ENCODE measurements around the gene C1orf52.
A peak's percentile ranks its signal among the peaks of the same experiment; 100 is the strongest.

Gene C1orf52

DNA sequence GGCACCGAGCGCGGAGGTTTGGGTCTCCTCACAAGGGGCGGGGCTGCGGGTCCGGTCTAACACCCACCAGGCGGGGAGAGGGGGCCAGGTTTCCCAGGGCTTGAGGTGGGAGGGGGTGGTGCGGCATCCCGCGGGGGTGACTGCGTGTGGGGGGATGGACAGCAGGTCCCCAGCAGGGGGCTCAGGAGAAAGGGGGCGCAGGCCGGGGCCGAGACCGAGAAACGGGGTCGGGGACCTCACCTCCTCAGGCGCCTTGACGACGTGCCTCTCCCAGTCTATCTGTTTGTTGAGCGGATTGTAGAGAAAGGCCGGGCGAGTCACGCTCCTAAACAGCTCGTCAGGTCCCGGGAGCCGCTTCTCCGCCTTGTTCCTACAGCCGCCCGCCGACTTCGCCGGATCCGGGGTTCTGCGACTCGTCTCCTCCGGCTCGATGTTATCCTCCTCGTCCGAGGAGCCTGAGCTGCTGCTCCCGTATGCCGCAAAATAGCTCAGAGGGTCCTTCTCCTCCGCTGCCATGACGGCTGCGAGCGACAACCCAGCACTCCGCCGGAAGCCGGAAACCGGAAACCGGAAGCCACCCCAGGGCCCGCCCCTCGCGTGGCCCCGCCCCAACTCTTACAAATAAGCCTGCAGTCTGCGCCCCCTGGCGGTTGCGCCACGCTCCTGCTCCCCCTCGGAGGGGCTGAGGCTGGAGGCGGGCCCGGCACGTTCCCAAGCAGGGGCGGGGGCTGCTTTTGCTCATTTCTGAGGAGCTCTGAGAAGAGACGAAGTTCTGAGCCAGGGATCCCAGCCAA, at the start of gene C1orf52:
TSS of gene C1orf52 (minus strand) at position 545 of the 794 bp plus-strand sequence. CDS start at position 516, 29 bp downstream.
- peak; percentile 77 for DNase-seq (ENCODE audit: low spot score)

GRCh38 chr1:85308833-85309350, 49.4 kb upstream of the C1orf52 start:
- DNase-seq (ENCODE audit: low spot score), result no peak

DNA sequence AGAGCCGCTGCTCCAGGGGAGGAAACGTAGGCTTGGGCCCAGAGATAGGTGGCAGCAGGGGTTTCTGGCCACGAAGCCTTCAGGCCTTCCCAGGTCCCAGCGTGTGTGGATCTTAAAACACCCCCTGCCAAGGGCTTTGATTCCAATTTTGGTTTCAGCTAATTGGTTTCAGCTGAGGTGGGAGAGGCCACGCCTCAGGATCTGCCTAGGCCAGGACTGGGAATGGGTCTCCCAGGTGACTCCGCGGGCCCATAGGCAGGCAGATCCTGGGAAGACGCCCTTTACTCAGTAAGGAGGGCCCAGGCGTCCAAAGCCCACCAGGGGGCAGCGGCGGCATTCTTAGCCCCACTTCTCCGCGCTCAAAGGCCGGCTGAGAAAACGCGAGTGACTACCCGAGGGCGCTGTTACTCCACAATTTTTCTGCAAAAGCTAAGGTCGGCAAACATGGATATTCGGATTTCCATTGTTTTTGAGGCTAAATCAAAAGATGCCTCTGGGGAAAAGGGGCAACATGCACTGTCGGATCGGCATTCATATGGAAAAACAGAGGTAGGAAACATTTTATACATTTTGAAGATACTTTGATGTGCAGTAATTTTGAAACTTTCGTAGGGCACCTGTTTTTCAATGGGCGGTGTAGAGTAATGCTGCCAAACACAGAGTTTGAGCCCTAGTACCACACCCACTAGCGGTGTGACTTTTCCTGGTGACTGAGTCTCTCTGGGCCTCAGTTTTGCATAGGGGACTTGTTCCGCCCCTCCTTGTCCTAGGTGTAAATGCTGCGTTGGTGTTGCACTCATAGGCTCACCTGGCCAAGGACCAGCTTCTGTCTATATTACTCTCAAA, 48.7 kb upstream of the C1orf52 start:
- peak; percentile 45 for DNase-seq (ENCODE audit: low spot score)

DNA sequence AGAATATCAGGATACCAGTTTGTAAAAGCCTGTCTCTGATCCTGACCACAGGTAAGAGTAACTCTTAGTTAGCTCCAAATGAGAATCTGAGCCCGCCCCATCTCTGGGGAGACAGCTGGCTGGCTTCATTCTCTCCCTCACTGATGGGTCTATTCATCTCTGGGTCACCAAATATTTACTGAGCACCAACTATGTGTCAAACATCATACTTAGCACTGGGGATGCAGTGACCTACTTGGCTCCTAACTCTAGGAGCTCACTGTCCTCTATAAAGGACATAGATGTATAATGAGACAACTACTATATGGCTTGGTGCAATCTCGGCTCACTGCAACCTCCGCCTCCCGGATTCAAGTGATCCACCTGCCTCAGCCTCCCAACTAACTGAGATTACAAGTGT, 46.8 kb upstream of the C1orf52 start:
- no peak for DNase-seq (ENCODE audit: low spot score)

GRCh38 chr1:85303440-85304162, 44.1 kb upstream of the C1orf52 start:
- no peak for DNase-seq (ENCODE audit: low spot score)

- DNase-seq (ENCODE audit: low spot score), result no peak
These were observed 40.7 kb upstream of the C1orf52 start for GRCh38 chr1:85300140-85300539.

DNA sequence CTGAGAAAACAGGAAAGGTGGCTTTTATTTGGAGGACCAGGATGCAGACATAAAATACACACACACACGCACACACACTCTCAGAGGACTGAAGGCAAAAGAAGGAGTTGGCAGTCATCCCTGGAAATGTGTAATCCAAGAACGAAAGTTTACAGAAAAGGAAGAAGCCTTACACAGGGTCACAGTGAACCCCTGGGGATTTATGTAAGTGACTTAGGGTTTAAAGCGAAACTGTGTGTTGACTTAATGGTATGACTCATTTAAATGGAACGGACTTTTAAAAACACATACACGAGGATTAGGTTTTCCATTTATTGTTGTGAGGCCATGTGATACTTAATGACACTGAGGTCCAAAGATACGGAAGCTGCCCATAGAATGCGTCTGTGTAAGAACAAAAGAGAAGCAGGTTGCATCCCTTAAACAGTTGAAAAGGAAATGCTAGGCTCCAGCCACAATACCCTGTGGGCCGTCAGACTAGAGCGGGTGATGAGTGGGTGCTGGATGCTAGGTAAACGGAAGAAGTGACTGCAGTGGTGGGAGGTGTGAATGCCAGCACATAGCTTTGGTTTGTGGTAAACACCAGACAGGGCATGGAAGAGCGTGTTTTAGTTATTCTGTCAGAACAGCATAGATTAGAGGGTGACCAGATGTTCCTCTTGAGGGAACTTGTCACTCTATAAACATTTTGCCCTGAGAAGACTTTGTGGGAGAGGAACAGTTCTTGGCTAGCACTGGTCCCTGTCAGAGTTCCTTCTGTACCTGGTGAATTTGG, 38.6 kb upstream of the C1orf52 start:
- peak; percentile 73 for DNase-seq (ENCODE audit: low spot score)

GRCh38 chr1:85297538-85297854, 38.0 kb upstream of the C1orf52 start:
- DNase-seq (ENCODE audit: low spot score), result no peak

GRCh38 chr1:85296980-85297379, 37.5 kb upstream of the C1orf52 start:
- DNase-seq (ENCODE audit: low spot score), result no peak

DNA sequence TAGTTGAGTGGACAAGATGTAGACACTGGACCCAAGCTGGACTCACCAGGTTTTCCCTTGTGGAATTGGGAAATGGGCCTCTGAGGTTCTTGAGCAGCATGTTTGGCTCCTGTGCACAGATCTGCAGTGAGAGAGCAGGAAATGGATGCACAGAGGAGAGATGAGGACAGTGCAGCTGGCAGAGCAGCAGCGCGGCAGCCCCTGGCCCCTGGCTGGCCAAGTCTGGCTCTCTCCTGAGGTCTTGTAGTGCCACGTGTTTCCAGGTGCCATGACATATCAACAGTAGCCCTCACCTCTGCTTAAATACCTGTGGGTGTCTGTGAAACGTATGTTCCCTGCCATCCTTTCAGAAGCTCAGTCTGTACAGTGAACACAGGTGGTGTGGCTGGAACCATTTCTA, 36.2 kb upstream of the C1orf52 start:
- DNase-seq (ENCODE audit: low spot score), result no peak

DNA sequence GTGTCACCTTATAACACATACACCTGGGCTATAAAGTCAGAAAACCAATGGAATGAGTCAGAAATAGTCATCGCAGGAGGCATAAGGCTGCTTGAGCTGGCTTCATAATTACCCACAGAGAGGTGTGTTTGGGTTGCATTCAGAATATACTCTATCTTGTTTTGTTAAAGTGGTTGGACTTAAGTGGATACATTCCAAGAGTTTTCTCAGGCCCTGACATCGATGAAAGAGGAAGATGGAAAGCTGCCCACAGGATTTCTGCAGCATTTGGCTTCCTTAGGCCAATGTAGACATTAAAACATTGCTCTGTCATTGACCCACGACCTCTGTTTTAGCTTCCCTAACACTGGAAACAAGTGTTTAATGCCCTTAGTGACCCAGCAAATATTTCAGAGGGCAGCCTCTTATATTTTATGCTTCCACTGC, 35.6 kb upstream of the C1orf52 start:
- DNase-seq (ENCODE audit: low spot score), result no peak

- peak; percentile 39 for DNase-seq (ENCODE audit: low spot score)
These were observed 31.4 kb upstream of the C1orf52 start for GRCh38 chr1:85290826-85291225.

DNA sequence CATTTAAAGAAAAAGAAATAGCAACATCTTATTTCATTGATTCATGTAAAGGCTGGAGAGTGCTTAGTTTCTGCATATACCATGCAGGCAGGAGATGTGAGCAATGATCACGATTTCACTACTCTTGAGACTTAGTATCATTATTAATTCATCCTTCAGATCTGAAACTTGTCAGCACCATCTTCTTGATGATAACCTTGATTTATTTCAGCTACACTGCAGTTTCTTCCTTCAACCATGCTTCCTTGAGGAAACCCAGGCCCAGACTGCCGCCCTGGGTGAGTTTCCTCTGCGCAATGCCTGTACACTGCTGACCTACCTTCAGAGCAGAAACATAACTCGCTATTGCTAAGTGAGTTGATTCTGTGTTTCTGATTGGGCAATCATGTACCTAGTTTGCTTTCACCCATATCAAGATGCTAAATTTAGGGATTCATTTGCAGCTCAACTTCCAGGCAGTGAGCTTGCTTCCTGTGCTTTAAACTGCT, 30.4 kb upstream of the C1orf52 start:
- DNase-seq (ENCODE audit: low spot score), result no peak

- DNase-seq (ENCODE audit: low spot score), result peak; percentile 71
These were observed 29.9 kb upstream of the C1orf52 start for GRCh38 chr1:85289207-85289847.

DNA sequence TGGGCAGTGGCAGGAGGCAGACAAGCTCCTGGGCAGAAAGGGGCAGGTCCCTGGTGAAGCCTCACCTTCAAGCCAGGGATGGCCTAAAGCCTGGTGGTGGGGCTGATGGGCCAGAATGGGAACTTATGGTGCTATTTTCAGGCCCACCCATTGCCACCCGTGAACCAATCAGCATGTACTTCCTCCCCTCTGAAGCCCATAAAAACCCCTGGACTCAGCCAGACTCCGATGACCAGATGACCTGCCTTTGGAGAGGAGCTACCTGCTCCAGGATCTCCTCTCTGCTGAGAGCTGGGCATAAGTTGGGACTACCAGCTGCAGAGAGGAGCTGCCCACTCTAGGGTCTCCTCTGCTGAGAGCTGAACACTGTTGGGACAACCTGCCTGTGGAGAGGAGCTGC, 24.7 kb upstream of the C1orf52 start:
- DNase-seq (ENCODE audit: low spot score), result no peak

DNA sequence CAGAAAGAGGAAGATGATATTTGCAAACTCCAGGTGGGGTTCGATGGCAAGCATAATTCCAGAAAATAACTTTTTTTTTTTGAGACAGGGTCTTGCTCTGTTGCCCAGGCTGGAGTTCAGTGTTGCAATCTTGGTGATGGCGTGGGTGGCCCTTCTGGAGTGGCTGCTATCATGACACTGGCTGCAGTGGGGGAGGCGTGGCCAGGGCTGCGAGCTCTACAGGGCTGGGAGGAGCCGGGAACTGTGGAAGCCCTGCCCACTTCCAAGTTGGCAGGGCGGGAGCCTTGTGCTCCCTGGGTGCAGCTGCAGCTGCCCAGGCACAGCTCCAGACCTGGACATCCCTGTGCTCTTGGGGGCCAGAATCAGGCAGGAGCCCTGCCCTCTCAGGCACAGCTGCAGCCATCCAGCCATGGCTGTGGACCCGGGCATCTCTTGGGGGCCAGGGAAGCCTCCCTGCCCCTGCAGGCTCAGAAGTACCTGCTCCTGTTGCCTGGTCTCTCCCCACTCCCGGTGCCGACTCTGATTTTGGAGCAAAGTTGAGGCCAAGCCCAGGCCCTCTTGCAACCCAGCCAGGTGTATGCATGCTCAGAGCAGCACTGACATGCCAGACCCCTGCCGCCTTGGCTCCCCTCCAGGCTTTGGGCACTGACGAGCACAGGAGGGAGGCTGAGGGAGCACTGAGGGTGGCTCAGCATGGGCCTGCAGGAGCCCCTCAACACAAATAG, 24.2 kb upstream of the C1orf52 start:
- no peak for DNase-seq (ENCODE audit: low spot score)

DNA sequence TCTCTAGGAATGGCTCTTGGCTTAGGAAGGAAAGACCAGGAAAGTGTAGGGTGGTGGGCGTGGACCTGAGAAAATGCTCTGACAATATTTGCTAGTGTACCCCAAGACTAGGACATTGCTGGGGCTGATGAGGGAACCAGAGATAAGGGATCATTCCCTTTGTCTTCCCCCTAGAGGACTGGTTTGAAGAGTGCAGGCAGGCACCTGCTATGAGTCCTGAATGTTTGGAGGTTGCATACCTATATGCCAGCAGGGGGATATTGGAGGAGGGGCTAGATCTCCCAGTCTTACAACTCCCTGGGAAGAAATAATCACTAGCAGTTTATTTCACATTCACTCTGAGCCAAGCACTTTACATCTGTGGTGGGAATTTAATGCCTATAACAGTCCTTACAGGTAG, 23.0 kb upstream of the C1orf52 start:
- DNase-seq (ENCODE audit: low spot score), result no peak

DNA sequence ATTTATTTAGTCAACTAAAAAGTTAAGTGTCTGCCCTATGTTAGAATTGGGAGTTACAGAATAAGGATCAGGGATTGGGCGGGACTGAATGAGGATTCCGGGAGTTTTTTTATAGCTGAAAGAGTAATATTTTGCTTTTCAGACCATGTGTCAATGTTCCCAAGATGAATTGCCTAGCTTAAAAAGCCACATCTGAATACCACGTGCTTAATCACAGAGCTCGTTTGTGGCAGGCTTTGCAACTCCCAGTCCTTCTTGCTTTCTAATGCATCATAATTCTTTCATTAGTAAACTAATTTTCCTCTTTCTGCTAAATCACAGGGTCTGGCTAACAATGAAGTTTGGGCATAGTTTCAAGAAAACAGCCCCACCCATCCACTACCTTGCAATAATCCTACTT, 21.2 kb upstream of the C1orf52 start:
- no peak for DNase-seq (ENCODE audit: low spot score)

DNA sequence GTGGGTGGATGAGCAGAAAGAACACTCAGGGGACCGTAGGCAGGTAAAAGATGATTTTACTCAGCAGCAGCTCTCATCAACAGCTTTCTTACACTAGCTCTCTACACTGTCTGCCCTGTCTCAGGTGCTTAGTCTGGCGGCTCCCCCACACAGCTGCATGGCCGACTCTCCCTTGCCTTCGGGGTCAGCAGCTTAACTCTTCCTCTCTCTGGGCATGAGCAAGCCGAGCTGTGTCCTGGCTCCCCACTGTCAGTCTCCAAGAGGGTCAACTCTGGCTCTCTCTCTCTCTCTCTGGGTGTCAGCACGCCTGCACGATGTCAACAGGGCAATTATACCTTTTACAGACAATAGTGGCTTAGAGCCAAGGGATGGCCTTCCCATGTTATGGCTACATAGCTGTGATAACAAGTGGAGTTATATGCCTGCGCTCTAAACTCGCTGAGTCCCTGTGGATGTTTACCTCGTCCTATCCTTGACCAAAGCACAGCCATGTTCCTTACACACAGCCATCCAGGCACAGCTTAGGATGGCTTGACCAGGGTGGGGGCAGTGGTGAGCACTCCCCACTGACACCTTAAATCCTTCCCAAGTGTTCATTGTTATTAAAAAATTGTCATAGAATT, 20.1 kb upstream of the C1orf52 start:
- DNase-seq (ENCODE audit: low spot score), result no peak

DNA sequence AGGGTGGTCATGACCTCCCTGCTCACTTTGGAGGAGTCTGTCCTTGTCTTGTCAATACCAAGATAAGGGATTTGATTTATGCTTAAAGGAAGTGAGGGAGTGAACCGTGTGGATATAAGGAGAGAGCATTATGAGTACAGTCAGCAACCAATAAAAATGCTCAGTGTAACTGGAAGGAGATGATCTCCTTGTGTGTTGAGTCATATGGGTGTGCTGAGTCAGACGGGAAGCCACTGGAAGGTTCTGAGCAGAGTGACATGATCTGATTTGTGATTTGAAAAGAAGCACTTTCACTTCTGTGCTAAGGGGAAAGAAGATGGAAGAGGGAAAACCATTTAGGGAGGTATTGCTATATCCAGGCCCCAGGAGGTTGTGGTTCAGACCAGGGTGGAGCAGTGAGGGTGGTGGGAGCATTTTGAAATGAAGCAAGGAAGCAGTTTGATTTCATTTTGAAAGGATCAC, 19.4 kb upstream of the C1orf52 start:
- peak; percentile 93 for DNase-seq (ENCODE audit: low spot score)

All from hepatic stellate cell (primary cell).